ENCODE data around the gene TRIM58. TPM values are rescaled to one million over a fixed set of nuclear protein-coding genes. Genes with fewer than 3 reads are reported as not detected.
A peak's percentile ranks its signal among the peaks of the same experiment; 100 is the strongest.

Gene TRIM58
- polyA plus RNA-seq, 3 donors: 0.43 to 0.83 (median 0.68) TPM

DNA sequence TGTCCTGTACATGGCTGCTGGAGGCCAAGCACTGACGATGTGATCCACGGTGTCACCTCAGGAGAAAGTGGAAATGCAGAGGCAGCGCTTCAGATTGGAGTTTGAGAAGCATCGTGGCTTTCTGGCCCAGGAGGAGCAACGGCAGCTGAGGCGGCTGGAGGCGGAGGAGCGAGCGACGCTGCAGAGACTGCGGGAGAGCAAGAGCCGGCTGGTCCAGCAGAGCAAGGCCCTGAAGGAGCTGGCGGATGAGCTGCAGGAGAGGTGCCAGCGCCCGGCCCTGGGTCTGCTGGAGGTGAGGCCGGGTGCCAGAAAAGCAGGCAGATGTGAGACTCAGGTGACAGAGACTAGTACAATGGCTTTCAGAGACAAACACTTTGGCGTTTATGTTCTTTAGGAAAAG lies 7.7 kb downstream of the TRIM58 start:
- Mint-ChIP-seq H3K27ac (peak overlapping the region in 2 of 7 donors; percentile 19 to 23), H3K36me3 (peaks cover 8 to 45% of the 10 kb centered on the region in 2 donors), H3K4me3 (no peak overlapping the region), H3K27me3 (ENCODE audit: low read depth in 3 of 3) (peaks cover 0 to 3% (median 3%) of the 10 kb centered on the region in 3 donors), H3K4me1 (no peaks in the 10 kb centered on the region), H3K9me3 (peaks cover 0 to 9% (median 1%) of the 10 kb centered on the region in 7 donors)
- Histone ChIP-seq H4K20me1 (ENCODE audit: insufficient read depth, low read length) (no peaks in the 10 kb centered on the region), H3K79me2 (ENCODE audit: insufficient read depth, low read length) (no peaks in the 10 kb centered on the region), H2AFZ (ENCODE audit: insufficient read depth, low read depth, low read length, poor library complexity, severe bottlenecking) (no peak overlapping the region), H3K4me3 (replicated peaks in 1 of 3; ENCODE audit: low read depth in 2 of 3, low read length in 3 of 3) (no peak overlapping the region), H3K27me3 (ENCODE audit: control insufficient read depth in 2 of 2, insufficient read depth in 2 of 2, low read length in 2 of 2) (no peaks in the 10 kb centered on the region), H3K4me1 (ENCODE audit: control insufficient read depth in 1 of 2, insufficient read depth in 2 of 2, low read length in 2 of 2) (no peaks in the 10 kb centered on the region), H3K4me2 (replicated peaks; ENCODE audit: extremely low read depth, low read length, poor library complexity, severe bottlenecking) (no peak overlapping the region), H3K36me3 (replicated peaks in 1 of 2; ENCODE audit: control insufficient read depth in 1 of 2, insufficient read depth in 2 of 2, low read length in 2 of 2) (peaks cover 7 to 46% of the 10 kb centered on the region in 2 donors), H3K9me3 (replicated peaks in 1 of 2; ENCODE audit: control insufficient read depth in 1 of 2, insufficient read depth in 1 of 2, low read length in 2 of 2) (no peaks in the 10 kb centered on the region), H3K9ac (ENCODE audit: insufficient read depth, low read length, poor library complexity, severe bottlenecking) (no peak overlapping the region), H3K27ac (ENCODE audit: low read depth in 1 of 2, low read length in 2 of 2) (no peak overlapping the region)
- TF ChIP-seq, protein P1, sequence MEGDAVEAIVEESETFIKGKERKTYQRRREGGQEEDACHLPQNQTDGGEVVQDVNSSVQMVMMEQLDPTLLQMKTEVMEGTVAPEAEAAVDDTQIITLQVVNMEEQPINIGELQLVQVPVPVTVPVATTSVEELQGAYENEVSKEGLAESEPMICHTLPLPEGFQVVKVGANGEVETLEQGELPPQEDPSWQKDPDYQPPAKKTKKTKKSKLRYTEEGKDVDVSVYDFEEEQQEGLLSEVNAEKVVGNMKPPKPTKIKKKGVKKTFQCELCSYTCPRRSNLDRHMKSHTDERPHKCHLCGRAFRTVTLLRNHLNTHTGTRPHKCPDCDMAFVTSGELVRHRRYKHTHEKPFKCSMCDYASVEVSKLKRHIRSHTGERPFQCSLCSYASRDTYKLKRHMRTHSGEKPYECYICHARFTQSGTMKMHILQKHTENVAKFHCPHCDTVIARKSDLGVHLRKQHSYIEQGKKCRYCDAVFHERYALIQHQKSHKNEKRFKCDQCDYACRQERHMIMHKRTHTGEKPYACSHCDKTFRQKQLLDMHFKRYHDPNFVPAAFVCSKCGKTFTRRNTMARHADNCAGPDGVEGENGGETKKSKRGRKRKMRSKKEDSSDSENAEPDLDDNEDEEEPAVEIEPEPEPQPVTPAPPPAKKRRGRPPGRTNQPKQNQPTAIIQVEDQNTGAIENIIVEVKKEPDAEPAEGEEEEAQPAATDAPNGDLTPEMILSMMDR (IDR thresholded peaks at IDR 0.05): no peak
- WGBS (ENCODE audit: insufficient coverage): 93% methylated on average over 17 of the region's 17 CpGs
- intact Hi-C loops (cut with micrococcal nuclease): no loop called here
- DNase-seq: no peak

DNA sequence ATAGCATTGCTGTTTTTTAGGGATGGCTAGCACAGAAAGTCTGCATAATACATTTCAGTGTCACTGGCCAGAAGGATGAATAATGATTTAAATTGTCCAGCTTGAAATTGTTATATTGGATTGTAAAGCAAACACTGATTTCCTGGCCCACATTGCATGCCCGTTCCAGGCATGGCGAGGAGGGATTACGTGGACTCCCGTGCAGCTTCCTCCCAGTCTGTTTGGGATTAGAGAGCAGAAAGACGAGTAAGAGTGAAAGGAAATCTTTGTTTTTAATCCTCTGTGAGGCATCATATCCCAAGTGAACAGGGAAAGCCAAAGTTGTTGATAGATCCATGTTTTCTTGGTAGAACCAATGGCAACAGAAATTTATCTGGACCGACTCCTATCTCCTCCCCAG lies 8.4 kb downstream of the TRIM58 start:
- Histone ChIP-seq H3K79me2 (ENCODE audit: insufficient read depth, low read length) (no peaks in the 10 kb centered on the region), H3K27ac (ENCODE audit: low read depth in 1 of 2, low read length in 2 of 2) (no peak overlapping the region), H3K27me3 (ENCODE audit: control insufficient read depth in 2 of 2, insufficient read depth in 2 of 2, low read length in 2 of 2) (no peaks in the 10 kb centered on the region), H3K9me3 (replicated peaks in 1 of 2; ENCODE audit: control insufficient read depth in 1 of 2, insufficient read depth in 1 of 2, low read length in 2 of 2) (peaks cover 0 to 3% of the 10 kb centered on the region in 2 donors), H4K20me1 (ENCODE audit: insufficient read depth, low read length) (no peaks in the 10 kb centered on the region), H3K36me3 (replicated peaks in 1 of 2; ENCODE audit: control insufficient read depth in 1 of 2, insufficient read depth in 2 of 2, low read length in 2 of 2) (peaks cover 7 to 54% of the 10 kb centered on the region in 2 donors), H3K9ac (ENCODE audit: insufficient read depth, low read length, poor library complexity, severe bottlenecking) (no peak overlapping the region), H3K4me2 (replicated peaks; ENCODE audit: extremely low read depth, low read length, poor library complexity, severe bottlenecking) (no peak overlapping the region), H2AFZ (ENCODE audit: insufficient read depth, low read depth, low read length, poor library complexity, severe bottlenecking) (no peak overlapping the region), H3K4me1 (ENCODE audit: control insufficient read depth in 1 of 2, insufficient read depth in 2 of 2, low read length in 2 of 2) (no peaks in the 10 kb centered on the region), H3K4me3 (replicated peaks in 1 of 3; ENCODE audit: low read depth in 2 of 3, low read length in 3 of 3) (no peak overlapping the region)
- Mint-ChIP-seq H3K9me3 (peaks cover 0 to 9% (median 3%) of the 10 kb centered on the region in 7 donors), H3K36me3 (peaks cover 11 to 50% of the 10 kb centered on the region in 2 donors), H3K27me3 (ENCODE audit: low read depth in 3 of 3) (peaks cover 0 to 3% (median 3%) of the 10 kb centered on the region in 3 donors), H3K4me1 (no peaks in the 10 kb centered on the region), H3K4me3 (no peak overlapping the region), H3K27ac (peak overlapping the region in 1 of 7 donors; percentile 35)
- TF ChIP-seq, protein P1 (IDR thresholded peaks at IDR 0.05): no peak
- 100% methylated on average over 4 of the region's 6 CpGs for WGBS (ENCODE audit: insufficient coverage)
- intact Hi-C loops (cut with micrococcal nuclease): no loop called here
- DNase-seq: no peak

All from CD14-positive monocyte (primary cell).